Upper lobe of left lung (tissue), 6 donors: Measurements from ENCODE around the gene PTPRH. TPM values are rescaled to one million over a fixed set of nuclear protein-coding genes. Genes with fewer than 3 reads are reported as not detected.
A peak's percentile ranks its signal among the peaks of the same experiment; 100 is the strongest.

ENCODE experiments used
- ATAC-seq, 2 donors: fragments of 200-7000 bp; cut with Tn5 transposase; one replicate each; pipeline ENCODE4 v1.9.1; 2022; ENCODE audit warnings: mild to moderate bottlenecking in 2 of 2, moderate library complexity in 2 of 2; ENCODE audit not compliant: low FRiP score in 2 of 2
- DNase-seq, 2 donors: peaks; one replicate each; pipeline ENCODE4 v3.0.0-alpha.2; 2019 to 2020
- H3K27ac ChIP-seq, 4 donors: fragments of 200-600 bp; sonication (generic); one replicate each; pipeline ENCODE4 v1.5.1; 2016 to 2019
- H3K27me3 ChIP-seq, 4 donors: fragments of 200-600 bp; sonication (generic); one replicate each; pipeline ENCODE4 v1.5.1; 2017 to 2019
- H3K36me3 ChIP-seq, 4 donors: fragments of 200-600 bp; sonication (generic); one replicate each; pipeline ENCODE4 v1.5.1; 2016 to 2019
- H3K4me1 ChIP-seq, 4 donors: fragments of 200-600 bp; sonication (generic); one replicate each; pipeline ENCODE4 v1.5.1; 2018 to 2019
- H3K4me3 ChIP-seq, 4 donors: fragments of 200-600 bp; sonication (generic); one replicate each; pipeline ENCODE4 v1.5.1; 2017 to 2019; ENCODE audit warnings: mild to moderate bottlenecking in 2 of 4, moderate library complexity in 1 of 4
- H3K9me3 ChIP-seq, 4 donors: fragments of 200-600 bp; sonication (generic); one replicate each; pipeline ENCODE4 v1.5.1; 2018 to 2019
- CTCF ChIP-seq, 6 experiments: fragments of 450-650 bp in 4 of 6; fragments of 200-600 bp in 2 of 6; sonication (generic) in 2 of 6; IDR thresholded peaks; one replicate each; pipeline ENCODE4 v1.5.1; 2016 to 2019; ENCODE audit warnings: antibody characterized with exemption in 6 of 6
- EP300 ChIP-seq, 4 donors: sonication (generic); formaldehyde crosslinking; IDR thresholded peaks; one replicate each; pipeline ENCODE4 v1.5.1; 2017; ENCODE audit warnings: antibody characterized with exemption in 4 of 4, control low read depth in 2 of 4
- POLR2A ChIP-seq, 4 donors: fragments of 450-650 bp; IDR thresholded peaks; one replicate each; pipeline ENCODE4 v1.5.1; 2016 to 2017; ENCODE audit warnings: antibody characterized with exemption in 4 of 4, mild to moderate bottlenecking in 2 of 4
- POLR2AphosphoS5 ChIP-seq, 2 donors: sonication (generic); formaldehyde crosslinking; IDR thresholded peaks; one replicate each; pipeline ENCODE4 v1.5.1; 2017; ENCODE audit warnings: antibody characterized with exemption in 2 of 2
- WGBS, 2 donors: methylation state at CpG; one replicate each; pipeline ENCODE4 v1.1.5; 2017 to 2018; 5-methylcytosine and 5-hydroxymethylcytosine counted together
- total RNA-seq, 6 donors: library from RNA; depleted of rRNA in 4 of 6; stranded (reverse); fragments of >200 nt in 4 of 6; gene quantifications; one replicate each; pipeline versions ENCODE4 v1.1.0 to v1.2.1, GENCODE V29; 2016 to 2021
- donor health status: DM: no; HTN: no; CAD: no; lungs with moderate emphysema.
- donor health status: DM: no; HTN: yes; CAD: no; lungs with severe emphysema.

The PTPRH gene
- total RNA-seq, 6 donors from 2014 or later, result 0.30 to 3.1 (median 0.67) TPM; not detected in 1

GRCh38 chr19:55252760-55253663 lies 43.7 kb upstream of the PTPRH start:
- Histone ChIP-seq H3K9me3 (no peaks in the 10 kb centered on the region), H3K27me3 (no peaks in the 10 kb centered on the region), H3K27ac (peak overlapping the region; percentile 42 to 86 (median 73)), H3K4me1 (peaks cover 36 to 94% (median 59%) of the 10 kb centered on the region in 4 donors), H3K4me3 (peak overlapping the region in 1 of 4 donors; percentile 98), H3K36me3 (peaks cover 0 to 6% (median 0%) of the 10 kb centered on the region in 4 donors)
- DNase-seq (peak in 1 of 2 donors; percentile 41), ATAC-seq (no peak)
- WGBS, 2 donors, result 75 to 82% methylated on average over 18 to 21 of the region's 21 CpGs
- TF ChIP-seq POLR2A (IDR thresholded peaks at IDR 0.05) (no peak), POLR2AphosphoS5 (IDR thresholded peaks at IDR 0.05) (no peak), CTCF (IDR thresholded peaks at IDR 0.05) (no peak), EP300 (IDR thresholded peaks at IDR 0.05) (no peak)

GRCh38 chr19:55251341-55252081 lies 42.2 kb upstream of the PTPRH start:
- ATAC-seq (no peak), DNase-seq (no peak)
- Histone ChIP-seq H3K27me3 (no peaks in the 10 kb centered on the region), H3K4me3 (no peak overlapping the region), H3K36me3 (peaks cover 0 to 13% (median 7%) of the 10 kb centered on the region in 4 donors), H3K4me1 (peaks cover 28 to 92% (median 57%) of the 10 kb centered on the region in 4 donors), H3K9me3 (no peaks in the 10 kb centered on the region), H3K27ac (peak overlapping the region in 2 of 4 donors; percentile 12 to 19)
- WGBS, 2 donors, result 63 to 81% methylated on average over 12 to 19 of the region's 19 CpGs
- no peak for TF ChIP-seq EP300 (IDR thresholded peaks at IDR 0.05)
- TF ChIP-seq CTCF (IDR thresholded peaks at IDR 0.05), result no peak
- TF ChIP-seq POLR2AphosphoS5 (IDR thresholded peaks at IDR 0.05), result no peak
- TF ChIP-seq POLR2A (IDR thresholded peaks at IDR 0.05), result no peak

- peaks cover 17 to 81% (median 46%) of the 10 kb centered on the region in 4 donors for H3K4me1 ChIP-seq
- no peak for TF ChIP-seq CTCF (IDR thresholded peaks at IDR 0.05)
- TF ChIP-seq POLR2A (IDR thresholded peaks at IDR 0.05), result no peak
- no peak for TF ChIP-seq POLR2AphosphoS5 (IDR thresholded peaks at IDR 0.05)
- TF ChIP-seq EP300 (IDR thresholded peaks at IDR 0.05), result no peak
- H3K36me3 ChIP-seq, result peaks cover 3 to 24% (median 18%) of the 10 kb centered on the region in 4 donors
- H3K27ac ChIP-seq, result peak overlapping the region in 1 of 4 donors; percentile 12
- no peak for ATAC-seq
- peak in 1 of 2 donors; percentile 58 for DNase-seq
- no peaks in the 10 kb centered on the region for H3K9me3 ChIP-seq
- 92 to 93% methylated on average over 11 to 18 of the region's 18 CpGs for WGBS, 2 donors
- H3K4me3 ChIP-seq, result no peak overlapping the region
- no peaks in the 10 kb centered on the region for H3K27me3 ChIP-seq
These were observed 41.1 kb upstream of the PTPRH start for GRCh38 chr19:55250262-55251036.

GRCh38 chr19:55249841-55250240 lies 40.5 kb upstream of the PTPRH start:
- Histone ChIP-seq H3K27me3 (no peaks in the 10 kb centered on the region), H3K36me3 (peaks cover 9 to 30% (median 24%) of the 10 kb centered on the region in 4 donors), H3K4me1 (peaks cover 13 to 75% (median 40%) of the 10 kb centered on the region in 4 donors), H3K4me3 (no peak overlapping the region), H3K9me3 (no peaks in the 10 kb centered on the region), H3K27ac (no peak overlapping the region)
- no peak for ATAC-seq
- no peak for TF ChIP-seq POLR2AphosphoS5 (IDR thresholded peaks at IDR 0.05)
- TF ChIP-seq POLR2A (IDR thresholded peaks at IDR 0.05), result no peak
- no peak for TF ChIP-seq CTCF (IDR thresholded peaks at IDR 0.05)
- no peak for TF ChIP-seq EP300 (IDR thresholded peaks at IDR 0.05)
- WGBS, 2 donors, result 88 to 89% methylated on average over 6 to 11 of the region's 11 CpGs
- DNase-seq, result peak in 1 of 2 donors; percentile 71
